ENCODE data around the gene TUBGCP6. TPM values are rescaled to one million over a fixed set of nuclear protein-coding genes. Genes with fewer than 3 reads are reported as not detected.

Gene TUBGCP6
- total RNA-seq, 4 donors from 2014 or later: 18.7 to 27.4 (median 19.2) TPM

DNA sequence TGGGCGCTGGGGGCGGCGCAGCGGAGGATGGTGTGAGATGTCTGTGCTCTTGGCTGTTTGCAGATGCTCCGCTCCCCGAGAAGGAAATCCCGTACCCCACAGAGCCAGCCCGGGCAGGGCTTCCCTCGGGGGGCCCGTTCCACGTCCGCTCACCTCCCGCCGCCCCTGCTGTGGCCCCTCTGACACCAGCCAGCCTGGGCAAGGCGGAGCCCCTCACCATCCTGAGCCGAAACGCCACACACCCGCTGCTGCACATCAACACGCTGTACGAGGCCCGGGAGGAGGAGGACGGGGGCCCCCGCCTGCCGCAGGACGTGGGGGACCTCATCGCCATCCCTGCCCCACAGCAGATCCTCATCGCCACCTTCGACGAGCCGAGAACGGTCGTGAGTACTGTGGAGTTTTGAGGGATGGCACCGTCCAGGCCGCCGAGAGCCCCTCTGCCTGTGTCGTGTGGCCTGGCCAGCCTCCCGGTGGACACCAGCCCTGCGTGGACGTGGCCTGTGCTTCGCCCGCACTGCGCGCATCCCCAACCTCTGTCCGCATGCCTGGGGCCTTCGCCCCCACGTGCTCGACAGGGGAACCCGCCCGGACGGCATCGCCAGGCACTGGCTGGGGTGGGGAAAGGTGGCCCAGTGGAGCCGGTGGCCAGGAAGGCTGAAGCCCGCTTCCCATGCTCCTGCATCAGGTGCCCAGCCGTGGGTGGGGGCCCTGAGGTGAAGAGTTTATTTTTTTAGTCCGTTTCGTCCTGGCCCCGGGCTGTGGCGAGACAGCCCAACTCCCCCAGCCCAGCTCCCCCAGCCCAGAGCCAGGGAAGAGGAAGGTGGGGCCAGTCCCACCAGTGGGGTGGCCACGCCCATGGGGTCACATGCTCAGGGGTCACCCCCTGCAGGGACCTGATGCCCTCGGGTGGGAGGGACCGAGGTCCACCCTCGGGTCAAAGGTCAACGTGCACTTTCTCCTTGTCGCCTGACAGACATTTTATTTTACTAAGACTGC, 65.7 kb downstream of the TUBGCP6 start:
- intact Hi-C loops (cut with DNase I; ENCODE audit: low total_unique reads): no loop called here
- Histone ChIP-seq H3K36me3 (no peaks in the 10 kb centered on the region), H3K4me1 (peaks cover 0 to under 1% of the 10 kb centered on the region in 2 donors), H3K9me3 (no peaks in the 10 kb centered on the region), H3K27ac (no peak overlapping the region), H3K4me3 (no peak overlapping the region), H3K27me3 (peaks cover 11 to 33% (median 27%) of the 10 kb centered on the region in 3 donors)
- ATAC-seq (no peak), DNase-seq (no peak)
- in situ Hi-C loops (cut with MboI; ENCODE audit: low sequenced_read_pairs in 4 of 4): no loop called here
- TF ChIP-seq, protein P1, sequence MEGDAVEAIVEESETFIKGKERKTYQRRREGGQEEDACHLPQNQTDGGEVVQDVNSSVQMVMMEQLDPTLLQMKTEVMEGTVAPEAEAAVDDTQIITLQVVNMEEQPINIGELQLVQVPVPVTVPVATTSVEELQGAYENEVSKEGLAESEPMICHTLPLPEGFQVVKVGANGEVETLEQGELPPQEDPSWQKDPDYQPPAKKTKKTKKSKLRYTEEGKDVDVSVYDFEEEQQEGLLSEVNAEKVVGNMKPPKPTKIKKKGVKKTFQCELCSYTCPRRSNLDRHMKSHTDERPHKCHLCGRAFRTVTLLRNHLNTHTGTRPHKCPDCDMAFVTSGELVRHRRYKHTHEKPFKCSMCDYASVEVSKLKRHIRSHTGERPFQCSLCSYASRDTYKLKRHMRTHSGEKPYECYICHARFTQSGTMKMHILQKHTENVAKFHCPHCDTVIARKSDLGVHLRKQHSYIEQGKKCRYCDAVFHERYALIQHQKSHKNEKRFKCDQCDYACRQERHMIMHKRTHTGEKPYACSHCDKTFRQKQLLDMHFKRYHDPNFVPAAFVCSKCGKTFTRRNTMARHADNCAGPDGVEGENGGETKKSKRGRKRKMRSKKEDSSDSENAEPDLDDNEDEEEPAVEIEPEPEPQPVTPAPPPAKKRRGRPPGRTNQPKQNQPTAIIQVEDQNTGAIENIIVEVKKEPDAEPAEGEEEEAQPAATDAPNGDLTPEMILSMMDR (IDR thresholded peaks at IDR 0.05 in 4 of 5, conservative IDR thresholded peaks at IDR 0.05 in 1 of 5): no peak
- no peak for TF ChIP-seq POLR2A (IDR thresholded peaks at IDR 0.05)

DNA sequence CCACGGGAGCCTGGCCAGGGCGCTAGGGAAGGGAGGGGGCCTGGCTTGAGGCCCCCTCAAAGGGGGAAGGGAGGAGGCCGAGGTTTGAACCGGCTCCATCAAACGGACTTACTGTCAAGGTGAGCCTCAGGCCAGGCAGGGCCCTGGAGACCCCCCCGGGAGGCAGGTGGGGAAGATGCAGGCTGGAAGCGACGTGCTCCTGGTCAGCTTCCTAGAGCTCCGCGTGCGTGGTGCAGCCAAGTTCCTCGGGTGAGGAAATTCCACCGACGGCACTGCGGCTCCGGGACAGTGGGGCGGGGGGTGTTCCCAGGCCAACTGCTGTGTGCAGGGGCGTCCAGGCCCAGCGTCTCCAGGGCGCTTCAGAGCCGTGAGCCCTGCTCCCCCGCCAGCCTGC, 66.4 kb downstream of the TUBGCP6 start:
- no peak for ATAC-seq
- in situ Hi-C loops (cut with MboI; ENCODE audit: low sequenced_read_pairs in 4 of 4) (no loop called here), intact Hi-C loops (cut with DNase I; ENCODE audit: low total_unique reads) (no loop called here)
- Histone ChIP-seq H3K4me3 (no peak overlapping the region), H3K27ac (no peak overlapping the region), H3K9me3 (no peaks in the 10 kb centered on the region), H3K27me3 (peaks cover 11 to 33% (median 27%) of the 10 kb centered on the region in 3 donors), H3K4me1 (no peaks in the 10 kb centered on the region), H3K36me3 (no peaks in the 10 kb centered on the region)
- TF ChIP-seq, protein P1 (IDR thresholded peaks at IDR 0.05 in 4 of 5, conservative IDR thresholded peaks at IDR 0.05 in 1 of 5): no peak
- no peak for TF ChIP-seq POLR2A (IDR thresholded peaks at IDR 0.05)
- no peak for DNase-seq

DNA sequence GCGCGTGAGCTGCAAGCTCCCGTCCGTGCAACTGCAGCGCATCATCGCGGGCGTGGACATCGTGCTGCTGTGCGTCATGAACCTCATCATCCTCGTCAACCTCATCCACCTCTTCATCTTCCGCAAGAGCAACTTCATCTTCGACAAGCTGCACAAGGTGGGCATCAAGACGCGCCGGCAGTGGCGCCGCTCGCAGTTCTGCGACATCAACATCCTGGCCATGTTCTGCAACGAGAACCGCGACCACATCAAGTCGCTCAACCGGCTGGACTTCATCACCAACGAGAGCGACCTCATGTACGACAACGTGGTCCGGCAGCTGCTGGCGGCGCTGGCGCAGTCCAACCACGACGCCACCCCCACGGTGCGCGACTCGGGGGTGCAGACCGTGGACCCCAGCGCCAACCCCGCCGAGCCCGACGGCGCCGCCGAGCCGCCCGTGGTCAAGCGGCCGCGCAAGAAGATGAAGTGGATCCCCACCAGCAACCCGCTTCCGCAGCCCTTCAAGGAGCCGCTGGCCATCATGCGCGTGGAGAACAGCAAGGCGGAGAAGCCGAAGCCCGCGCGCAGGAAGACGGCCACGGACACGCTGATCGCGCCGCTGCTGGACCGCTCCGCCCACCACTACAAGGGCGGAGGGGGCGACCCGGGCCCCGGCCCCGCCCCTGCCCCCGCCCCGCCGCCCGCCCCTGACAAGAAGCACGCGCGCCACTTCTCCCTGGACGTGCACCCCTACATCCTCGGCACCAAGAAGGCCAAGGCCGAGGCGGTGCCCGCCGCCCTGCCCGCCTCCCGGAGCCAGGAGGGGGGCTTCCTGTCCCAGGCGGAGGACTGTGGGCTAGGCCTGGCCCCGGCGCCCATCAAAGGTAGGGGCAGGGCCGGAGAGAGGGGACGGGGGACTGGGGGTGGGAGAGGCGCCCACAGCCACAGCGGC, 67.0 kb downstream of the TUBGCP6 start:
- DNase-seq: no peak
- no peak for TF ChIP-seq POLR2A (IDR thresholded peaks at IDR 0.05)
- TF ChIP-seq, protein P1 (IDR thresholded peaks at IDR 0.05 in 4 of 5, conservative IDR thresholded peaks at IDR 0.05 in 1 of 5): no peak
- Histone ChIP-seq H3K4me3 (no peak overlapping the region), H3K27ac (no peak overlapping the region), H3K4me1 (no peaks in the 10 kb centered on the region), H3K27me3 (peaks cover 11 to 33% (median 27%) of the 10 kb centered on the region in 3 donors), H3K9me3 (no peaks in the 10 kb centered on the region), H3K36me3 (no peaks in the 10 kb centered on the region)
- in situ Hi-C loops (cut with MboI; ENCODE audit: low sequenced_read_pairs in 4 of 4) (no loop called here), intact Hi-C loops (cut with DNase I; ENCODE audit: low total_unique reads) (no loop called here)
- ATAC-seq: no peak

DNA sequence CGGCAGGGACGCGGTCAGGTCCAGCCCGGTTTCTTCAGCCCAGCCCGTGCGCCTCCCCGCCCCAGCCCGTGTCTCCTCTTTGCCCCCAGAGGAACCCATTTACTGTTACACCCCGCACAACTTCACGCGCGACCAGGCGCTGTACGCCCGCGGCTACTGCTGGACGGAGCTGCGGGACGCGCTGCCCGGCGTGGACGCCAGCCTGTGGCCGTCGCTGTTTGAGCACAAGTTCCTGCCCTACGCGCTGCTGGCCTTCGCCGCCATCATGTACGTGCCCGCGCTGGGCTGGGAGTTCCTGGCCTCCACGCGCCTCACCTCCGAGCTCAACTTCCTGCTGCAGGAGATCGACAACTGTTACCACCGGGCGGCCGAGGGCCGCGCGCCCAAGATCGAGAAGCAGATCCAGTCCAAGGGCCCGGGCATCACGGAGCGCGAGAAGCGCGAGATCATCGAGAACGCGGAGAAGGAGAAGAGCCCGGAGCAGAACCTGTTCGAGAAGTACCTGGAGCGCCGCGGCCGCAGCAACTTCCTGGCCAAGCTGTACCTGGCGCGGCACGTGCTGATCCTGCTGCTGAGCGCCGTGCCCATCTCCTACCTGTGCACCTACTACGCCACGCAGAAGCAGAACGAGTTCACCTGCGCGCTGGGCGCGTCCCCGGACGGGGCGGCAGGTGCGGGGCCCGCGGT, 67.8 kb downstream of the TUBGCP6 start:
- intact Hi-C loops (cut with DNase I; ENCODE audit: low total_unique reads) (no loop called here), in situ Hi-C loops (cut with MboI; ENCODE audit: low sequenced_read_pairs in 4 of 4) (no loop called here)
- DNase-seq (no peak), ATAC-seq (no peak)
- Histone ChIP-seq H3K4me3 (no peak overlapping the region), H3K36me3 (no peaks in the 10 kb centered on the region), H3K27ac (no peak overlapping the region), H3K27me3 (peaks cover 11 to 33% (median 29%) of the 10 kb centered on the region in 3 donors), H3K4me1 (no peaks in the 10 kb centered on the region), H3K9me3 (no peaks in the 10 kb centered on the region)
- TF ChIP-seq POLR2A (IDR thresholded peaks at IDR 0.05): no peak
- TF ChIP-seq, protein P1 (IDR thresholded peaks at IDR 0.05 in 4 of 5, conservative IDR thresholded peaks at IDR 0.05 in 1 of 5): no peak

Data from gastrocnemius medialis (tissue), 4 donors.